Activated CD4-positive, alpha-beta T cell treated with anti-CD3 and anti-CD28 coated beads, Interleukin-2, amount 50 U/mL, for 24 hours (primary cell): Measurements from ENCODE around the gene MRPS27.

Source experiments
- DNase-seq, 2 donors: peaks; one replicate each; pipeline ENCODE4 v3.0.0-alpha.2; 2020; ENCODE audit warnings: low read depth in 1 of 2, low spot score in 1 of 2

The MRPS27 gene

DNA sequence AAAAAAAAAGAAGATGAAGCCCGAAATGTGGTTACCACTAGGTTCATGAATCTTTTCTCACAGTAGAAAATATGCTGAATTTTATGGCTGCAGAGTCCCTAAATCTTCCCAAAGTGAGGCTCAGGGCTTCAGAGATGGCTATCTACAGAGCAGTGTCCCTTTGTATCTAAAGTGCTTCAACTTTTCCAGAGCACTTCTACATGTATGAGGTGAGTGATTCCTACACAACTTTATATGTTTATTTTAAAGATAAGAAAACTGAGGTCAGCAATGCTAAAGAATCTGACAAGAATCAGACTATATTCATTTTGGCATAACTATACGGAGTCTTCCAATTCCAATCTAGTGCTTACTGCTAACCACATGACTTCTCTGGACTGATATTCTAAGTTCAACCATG lies 53.2 kb downstream of the MRPS27 start:
- DNase-seq, result no peak

GRCh38 chr5:72265032-72265877 lies 54.8 kb downstream of the MRPS27 start:
- DNase-seq, result no peak

GRCh38 chr5:72256536-72256935 lies 63.5 kb downstream of the MRPS27 start:
- no peak for DNase-seq

DNA sequence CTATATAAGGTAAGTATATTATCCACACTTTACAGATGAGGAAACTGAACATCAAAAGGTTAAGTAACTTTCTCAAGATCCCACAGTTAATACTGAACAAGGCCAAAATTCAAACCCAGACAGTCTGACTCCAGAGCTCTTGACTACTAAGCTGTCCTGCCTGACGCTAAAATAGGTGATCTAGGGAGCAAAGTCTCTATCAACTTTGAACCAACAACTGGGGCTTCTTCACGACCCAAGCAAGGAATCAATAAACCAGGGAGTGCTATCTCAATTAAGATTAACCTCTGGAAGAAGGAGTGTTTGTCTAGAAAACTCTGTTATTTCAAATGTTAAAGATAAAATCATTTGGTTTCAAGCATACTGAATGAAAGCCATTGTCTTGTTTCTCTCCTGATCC lies 64.4 kb downstream of the MRPS27 start:
- no peak for DNase-seq

GRCh38 chr5:72255237-72255636 lies 64.8 kb downstream of the MRPS27 start:
- DNase-seq, result no peak

DNA sequence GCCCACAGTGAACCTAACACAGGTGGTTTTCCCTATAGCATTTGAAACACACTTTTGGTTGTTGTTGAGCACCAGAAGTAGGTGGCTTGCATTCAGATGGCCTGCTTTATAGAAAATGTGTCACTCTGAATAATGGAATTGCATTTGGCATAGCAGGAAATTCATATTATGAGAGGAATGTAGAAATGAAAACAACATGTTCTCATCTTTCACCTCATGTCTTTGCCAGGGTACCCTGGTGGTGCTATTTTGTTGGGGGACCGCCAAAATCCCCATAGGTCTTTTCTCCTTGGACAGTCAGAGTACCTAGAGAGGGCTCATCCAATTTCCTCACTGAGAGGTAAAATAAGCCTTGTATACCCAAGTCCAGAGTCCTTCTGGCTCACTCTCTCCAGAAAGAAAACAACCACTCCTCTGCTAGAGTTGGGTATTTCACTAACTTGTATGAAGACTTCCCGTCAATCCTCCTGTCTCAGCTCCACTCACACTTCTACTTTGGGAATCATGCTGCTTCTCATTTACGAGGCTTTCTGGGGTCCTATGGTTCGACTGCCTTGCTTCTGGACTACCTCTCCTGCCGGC lies 67.4 kb downstream of the MRPS27 start:
- DNase-seq, result no peak

DNA sequence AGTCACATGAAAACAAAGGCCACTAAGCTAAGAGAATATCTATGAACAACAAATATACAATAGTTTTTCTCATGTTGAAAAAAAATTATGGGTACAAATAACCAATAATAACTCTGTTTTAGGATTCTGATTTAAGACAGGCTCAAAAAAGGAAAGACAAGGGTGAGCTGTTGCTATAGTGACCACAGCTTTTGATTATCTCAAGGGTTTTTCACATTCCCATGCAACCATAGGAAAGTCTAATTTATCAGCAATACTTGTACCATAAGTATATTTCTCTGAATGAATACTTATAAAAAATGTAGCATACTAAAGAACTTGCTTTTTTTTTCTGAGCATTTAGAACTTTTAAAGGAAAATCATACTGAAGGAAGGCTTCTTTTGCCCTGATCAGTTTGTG lies 68.0 kb downstream of the MRPS27 start:
- DNase-seq, result no peak

- no peak for DNase-seq
These were observed 68.7 kb downstream of the MRPS27 start for GRCh38 chr5:72251386-72251785.

- no peak for DNase-seq
These were observed 71.5 kb downstream of the MRPS27 start for GRCh38 chr5:72248410-72248981.

- no peak for DNase-seq
These were observed 73.0 kb downstream of the MRPS27 start for GRCh38 chr5:72246954-72247442.

DNA sequence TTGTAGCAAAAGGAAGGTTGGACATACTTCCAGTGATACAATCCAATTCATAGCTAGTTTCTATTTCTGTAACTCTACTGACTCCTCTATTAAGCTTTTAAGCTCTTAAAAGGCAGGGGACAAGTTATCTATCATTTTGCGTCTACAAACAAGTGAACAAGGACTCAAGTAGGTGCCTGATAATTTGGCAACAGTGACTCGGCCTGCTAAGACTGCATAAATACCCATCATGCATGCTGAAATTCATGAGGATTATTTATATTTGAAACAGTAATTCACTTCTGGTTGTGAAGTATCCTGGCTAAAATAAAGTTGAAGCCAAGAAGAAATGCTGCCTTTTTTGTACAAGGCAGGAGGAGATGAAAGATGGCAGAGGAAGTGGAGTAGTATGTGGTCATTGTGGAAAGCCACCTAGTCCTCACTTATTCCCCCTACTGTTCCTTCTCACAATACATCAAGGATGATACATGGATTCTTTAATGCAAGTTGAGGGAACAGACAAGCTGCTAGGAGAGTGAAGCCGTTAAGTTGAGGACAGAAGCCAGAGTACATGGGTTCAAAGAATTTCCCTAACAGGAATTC lies 74.0 kb downstream of the MRPS27 start:
- DNase-seq, result no peak

DNA sequence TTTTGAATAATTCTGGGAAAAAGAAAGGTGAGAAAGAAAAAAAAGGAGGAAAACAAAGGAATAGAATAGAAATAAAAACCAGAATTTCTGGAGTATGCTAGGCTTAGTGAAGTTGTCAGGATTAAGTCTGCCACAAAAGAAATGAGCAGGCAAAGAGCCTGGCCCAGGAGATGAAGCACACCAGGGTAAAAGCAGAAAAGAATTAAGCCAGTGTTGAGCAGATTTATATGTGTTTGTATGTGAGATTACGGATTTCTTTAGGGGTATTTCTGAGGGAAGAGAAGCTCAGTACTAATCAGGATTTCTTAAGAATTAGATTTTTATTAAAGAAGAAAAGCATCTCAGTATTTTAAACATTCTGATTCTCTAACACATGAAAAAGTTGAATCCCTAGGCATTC lies 74.5 kb downstream of the MRPS27 start:
- DNase-seq, result no peak

DNA sequence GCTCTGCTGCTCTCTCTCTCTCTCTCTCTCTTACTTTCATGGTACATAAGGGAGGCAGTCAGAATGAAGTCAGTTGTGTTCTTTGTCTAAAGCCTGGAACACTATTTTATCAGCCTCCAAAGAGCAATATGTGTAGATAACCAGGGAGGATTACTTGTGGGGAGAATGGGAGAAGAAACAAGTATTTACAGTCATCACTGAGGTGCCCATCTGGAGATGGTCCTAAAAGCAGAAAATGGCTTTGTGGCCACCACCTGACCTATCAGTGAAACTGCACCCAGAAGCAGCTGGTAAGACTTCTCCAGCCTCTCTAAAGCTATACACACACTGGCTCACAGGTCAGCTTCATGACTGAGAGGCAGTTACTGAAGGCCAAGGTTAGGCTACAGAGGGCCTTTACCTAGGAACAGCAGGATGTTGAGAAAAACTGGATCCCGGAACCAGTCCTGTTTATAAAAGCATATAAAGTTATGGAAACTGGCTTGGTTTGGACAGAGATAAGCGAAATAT lies 75.1 kb downstream of the MRPS27 start:
- no peak for DNase-seq

DNA sequence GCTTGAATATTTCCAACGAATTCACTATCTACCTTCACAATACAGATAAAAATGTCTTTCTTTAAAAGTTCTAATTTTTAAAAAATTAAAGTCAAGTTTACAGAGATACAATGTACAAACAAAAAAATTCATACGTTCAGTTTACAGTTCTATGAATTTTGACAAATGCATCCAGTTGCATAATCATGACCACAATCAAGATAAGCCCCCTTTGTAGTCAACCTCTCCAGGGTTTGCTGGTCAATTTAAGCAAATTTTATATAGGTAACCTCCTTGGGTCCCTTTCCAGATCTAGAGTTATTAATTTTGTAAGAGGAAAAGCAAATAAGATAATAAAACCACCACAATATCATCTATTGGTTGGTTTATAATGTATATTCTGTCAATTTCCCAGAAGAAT lies 76.3 kb downstream of the MRPS27 start:
- DNase-seq, result no peak

DNA sequence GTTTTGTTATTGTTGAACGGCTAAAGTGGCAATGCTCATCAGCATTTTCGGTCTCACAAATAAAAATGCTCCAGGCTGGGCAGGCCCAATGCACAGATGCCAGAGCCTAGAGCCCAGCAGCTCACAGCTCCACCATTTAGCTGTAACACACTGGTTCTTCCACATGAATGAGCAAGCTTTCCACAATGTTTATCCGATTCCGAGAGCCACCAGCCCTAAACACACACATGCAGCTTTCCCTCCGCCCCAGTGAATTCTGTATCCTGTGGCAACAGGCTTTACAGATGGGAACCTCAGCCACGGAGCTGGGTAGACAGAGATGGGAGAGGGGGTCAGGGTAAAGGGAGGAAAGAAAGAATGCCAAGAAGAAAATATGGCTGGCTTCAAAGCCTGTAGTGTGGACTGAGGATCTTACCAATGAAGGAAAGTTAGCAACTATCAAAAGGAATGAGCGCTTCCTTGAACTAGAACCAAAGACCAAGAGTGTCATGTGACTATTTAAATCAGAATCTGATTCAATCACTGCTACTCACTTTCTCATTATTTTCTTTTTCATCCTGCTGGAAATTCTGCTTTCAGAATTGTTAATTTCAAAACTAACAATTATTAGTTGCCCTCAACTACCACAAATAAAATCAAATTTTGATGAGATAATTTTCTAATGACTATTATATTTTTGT lies 77.1 kb downstream of the MRPS27 start:
- no peak for DNase-seq

GRCh38 chr5:72241346-72242003 lies 78.6 kb downstream of the MRPS27 start:
- no peak for DNase-seq

DNA sequence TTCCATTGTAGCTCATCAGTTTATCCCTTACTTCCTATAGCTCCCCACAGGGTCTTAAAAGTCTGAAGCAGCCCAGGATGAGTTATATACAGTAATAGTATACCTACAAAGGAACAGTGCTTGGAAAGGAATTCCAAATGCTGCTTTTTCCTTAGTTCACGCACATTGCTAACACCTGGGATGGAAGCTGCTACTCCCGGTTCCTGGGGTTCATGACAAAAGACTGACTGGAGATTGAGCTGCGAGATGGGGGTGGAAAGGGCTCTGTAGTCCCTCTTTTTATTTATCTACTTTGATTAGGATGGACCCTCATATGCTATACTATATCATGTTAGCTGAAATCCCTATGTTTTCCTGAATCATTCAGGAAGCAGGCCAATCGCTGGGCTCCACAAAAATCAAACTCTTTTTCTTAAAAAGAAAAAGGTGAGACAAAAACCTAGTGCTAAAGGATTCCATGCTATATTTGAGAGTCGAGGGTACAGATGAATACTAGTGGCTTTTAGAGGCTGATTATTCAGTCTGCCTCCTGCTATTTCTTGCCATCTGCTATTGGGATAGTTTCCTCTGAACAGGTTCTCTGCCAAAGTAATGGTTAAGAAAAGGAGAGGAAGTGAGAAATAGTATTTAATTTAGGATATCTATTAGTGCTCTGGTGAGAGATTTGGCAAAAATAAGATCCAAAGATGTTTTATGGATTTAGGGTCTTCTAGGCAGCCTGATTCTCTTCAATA lies 81.2 kb downstream of the MRPS27 start:
- no peak for DNase-seq

DNA sequence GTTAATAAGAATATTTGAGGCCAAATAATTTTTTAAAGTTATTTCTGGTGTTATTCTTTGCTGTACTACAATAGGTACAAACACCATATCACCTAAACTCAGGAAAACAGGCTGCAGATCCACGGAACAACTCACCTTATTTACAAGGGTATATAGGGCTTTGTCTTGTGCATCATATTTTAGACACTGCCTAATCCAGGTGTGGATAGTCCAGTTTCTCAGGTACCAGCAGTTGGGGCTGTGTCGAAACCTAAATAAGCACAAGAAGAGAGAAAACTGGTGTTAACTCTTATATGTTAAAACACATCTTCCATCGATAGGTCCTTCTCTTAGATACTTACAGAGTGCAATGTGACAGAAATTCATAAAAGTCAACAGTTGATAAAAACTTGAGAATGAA lies 82.2 kb downstream of the MRPS27 start:
- no peak for DNase-seq

- DNase-seq, result no peak
These were observed 82.6 kb downstream of the MRPS27 start for GRCh38 chr5:72237415-72237814.

GRCh38 chr5:72235725-72236124 lies 84.3 kb downstream of the MRPS27 start:
- no peak for DNase-seq
